ENCODE results near the gene ANO4.
"Not testable (repeated sequence)": the region's sequence is repeated elsewhere in the genome, so short reads cannot be mapped to it uniquely, and the experiment has no call there.

The ANO4 gene

DNA sequence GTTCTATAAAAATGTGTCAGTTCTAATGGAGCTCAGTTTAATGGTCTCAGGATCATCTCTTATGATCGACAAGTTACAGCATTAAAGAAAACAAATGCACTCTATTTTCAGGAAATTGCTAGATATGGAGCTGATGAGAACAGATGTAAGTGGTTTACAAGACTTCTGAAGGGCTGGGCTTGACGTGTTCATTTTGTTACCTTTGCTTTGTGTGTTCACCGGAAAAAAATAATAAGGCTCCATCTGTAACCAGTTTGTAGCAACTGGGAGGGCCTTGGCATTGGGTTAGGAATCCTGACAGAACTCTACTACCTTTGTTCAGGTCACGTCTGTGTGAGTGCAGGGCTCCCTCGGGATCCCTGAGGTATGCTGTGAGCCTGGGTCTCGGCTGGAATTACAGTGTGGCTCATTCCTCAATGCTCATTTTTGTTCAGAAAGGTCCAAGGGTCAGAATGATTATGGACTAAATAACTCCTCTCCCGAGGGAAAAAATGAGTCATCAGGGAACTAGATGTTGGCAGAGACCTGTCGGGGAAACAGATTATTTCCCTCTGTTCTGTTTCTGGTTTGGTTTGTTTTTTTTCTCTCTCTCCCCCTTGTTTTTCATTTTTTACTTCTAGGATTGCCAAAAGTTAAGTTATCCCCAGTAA lies 257.4 kb downstream of the ANO4 start:
- DNase-seq, result no peak

DNA sequence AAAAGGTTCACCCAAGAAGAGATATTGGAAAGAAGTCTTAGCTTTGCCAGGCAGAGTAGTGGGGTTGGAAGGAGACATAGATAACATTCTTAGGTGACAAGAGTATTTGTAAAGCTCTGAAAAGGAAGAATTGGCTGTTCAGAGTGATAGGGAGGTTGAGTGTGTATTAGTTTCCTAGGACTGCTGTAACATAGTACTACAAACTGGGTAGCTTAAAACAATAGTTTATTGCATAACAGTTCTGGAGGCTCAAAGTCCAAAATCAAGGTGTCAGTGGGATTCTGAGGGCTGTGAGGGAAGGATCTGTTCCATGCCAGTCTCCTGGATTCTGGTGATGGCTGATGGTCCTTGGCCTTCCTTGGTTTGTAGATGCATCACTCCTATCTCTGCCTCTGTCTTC lies 258.6 kb downstream of the ANO4 start:
- DNase-seq, result no peak

DNA sequence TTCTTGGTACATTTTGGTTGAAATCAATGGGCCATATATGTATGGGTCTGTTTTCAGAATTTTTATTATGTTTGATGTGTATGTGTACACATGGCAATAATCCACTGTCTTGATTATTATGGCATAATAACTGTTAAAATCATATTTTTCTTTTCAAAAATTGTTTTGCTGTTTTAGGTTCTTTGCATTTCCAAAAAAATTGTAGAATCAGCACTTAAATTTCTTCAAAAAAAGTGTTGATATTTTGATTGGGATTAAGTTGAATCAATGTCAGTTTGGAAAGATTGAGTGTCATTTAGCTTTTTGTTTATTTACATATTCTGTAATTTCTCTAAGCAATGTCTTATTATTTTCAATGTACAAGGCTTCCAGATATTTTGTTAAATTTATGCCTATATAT lies 261.4 kb downstream of the ANO4 start:
- DNase-seq, result no peak

DNA sequence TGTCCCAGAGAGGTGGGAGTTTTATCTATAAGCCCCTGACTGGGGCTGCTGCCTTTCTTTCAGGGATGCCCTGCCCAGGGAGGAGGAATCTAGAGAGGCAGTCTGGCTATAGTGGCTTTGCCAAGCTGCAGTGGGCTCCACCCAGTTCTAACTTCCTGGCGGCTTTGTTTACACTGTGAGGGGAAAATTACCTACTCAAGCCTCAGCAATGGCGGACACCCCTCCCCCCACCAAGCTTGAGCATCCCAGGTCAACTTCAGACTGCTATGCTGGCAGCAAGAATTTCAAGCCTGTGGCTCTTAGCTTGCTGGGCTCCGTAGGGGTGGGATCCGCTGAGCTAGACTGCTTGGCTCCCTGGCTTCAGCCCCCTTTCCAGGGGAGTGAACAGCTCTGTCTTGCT lies 267.9 kb downstream of the ANO4 start:
- not testable (repeated sequence) for DNase-seq

DNA sequence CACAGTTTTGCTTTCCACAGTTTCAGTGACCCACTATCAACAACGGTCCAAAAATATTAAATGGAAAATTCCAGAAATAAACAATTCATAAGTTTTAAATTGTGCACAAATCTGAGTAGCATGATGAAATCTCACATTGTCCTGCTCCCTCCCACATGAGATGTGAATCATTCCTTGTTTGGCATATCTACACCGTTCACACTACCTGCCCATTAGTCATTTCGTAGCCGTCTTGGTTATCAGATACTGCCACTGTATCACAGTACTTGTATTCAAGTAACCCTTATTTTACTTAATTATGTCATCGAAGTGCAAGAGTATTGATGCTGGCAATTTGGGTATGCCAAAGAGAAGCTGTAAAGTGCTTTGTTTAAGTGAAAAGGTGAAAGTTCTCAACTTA lies 270.1 kb downstream of the ANO4 start:
- no peak for DNase-seq

DNA sequence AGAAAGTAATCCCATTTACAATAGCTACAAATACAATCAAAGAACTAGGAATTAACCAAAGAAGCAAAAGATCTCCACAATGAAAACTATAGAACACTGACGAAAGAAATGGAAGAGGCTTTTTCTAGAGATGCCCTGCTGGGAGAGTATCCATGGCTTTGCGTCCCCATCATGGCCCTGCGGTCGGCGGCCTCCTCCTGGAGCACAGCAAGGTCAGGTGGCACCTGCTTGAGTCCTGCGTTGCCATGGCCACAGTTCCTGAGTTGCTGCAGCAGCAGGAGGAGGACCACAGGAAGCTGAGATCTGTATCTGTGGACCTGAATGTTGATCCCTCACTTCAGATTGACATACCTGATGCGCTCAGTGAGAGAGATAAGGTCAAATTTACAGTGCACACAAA lies 271.9 kb downstream of the ANO4 start:
- DNase-seq, result no peak

DNA sequence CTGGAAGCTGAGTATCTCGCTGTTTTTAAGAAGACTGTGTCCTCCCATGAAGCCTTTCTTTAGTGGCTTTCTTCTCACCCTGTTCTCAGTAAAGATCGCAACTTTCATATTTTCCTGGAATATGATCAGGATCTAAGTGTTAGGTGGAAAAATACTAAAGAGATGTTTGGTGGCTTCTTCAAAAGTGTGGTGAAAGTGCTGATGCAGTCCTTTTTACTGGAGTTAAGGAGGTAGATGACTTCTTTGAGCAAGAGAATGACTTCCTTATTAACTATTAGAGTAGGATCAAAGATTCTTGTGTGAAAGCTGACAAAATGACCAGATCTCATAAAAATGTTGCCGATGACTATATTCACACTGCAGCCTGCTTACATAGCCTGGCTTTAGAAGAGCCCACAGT lies 273.8 kb downstream of the ANO4 start:
- DNase-seq, result no peak

DNA sequence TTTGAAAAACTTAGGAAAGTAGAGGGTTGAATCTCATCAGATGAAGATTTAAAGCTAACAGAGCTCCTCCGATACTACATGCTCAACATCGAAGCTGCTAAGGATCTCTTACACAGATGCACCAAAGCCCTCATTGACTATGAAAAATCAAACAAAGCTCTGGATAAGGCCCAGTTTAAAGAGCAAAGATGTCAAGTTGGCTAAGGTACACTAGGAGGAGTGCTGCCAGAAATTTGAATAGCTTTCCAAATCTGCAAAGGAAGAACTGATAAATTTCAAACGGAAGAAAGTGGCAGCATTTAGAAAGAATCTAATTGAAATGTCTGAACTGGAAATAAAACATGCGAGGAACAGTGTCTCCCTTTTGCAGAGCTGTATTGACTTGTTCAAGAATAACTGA lies 274.3 kb downstream of the ANO4 start:
- DNase-seq, result no peak

DNA sequence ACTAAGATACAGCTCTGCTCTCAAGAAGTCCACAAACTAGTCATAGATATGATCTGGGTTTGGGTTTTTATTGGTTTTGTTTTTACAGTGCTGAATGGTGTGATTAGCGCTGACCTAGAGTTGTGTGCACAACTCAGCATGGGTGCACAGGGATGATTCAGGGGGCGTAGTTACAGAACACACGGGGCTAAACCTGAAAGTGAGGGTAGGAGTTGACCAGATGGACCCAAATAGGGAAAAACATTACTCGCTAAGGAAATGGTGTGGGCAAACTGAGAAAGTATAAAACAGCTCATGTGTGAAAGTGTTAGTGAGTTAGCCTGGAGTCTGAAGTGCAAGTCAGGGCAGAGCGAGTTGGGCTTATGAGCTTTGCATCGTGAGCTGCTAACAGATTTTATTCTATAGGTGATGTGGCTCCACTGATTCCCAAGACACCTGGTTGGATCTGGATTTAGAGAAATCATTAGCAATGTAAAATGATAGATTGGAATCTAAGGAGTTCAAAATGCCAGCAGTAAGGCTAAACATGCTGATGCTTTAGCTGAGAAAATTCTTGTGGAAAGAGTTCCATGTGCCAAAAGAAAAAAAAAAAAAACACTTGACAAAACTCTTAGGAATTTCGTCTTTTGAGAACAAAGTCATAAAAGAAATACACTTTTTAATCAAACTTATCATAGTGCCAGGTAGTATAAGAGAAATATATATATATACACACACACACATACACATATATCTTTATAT lies 280.5 kb downstream of the ANO4 start:
- no peak for DNase-seq

DNA sequence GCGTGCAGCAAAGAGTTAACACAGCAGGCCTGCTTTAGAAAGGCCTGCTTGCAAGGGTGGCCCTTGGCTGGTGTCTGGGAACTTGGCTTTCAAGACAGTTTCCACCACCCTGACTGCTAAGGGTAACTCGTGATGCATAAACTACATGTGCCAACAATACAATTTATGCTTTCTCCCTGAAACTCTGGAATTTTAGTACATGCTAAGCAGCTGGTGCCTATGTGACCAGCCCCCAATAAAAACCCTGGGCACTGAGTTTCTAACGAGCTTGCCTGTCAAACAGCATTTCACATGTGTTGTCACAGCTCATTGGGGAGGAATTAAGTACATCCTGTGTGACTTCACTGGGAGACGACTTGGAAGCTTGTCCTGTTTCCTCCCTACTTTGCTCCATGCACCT lies 282.3 kb downstream of the ANO4 start:
- DNase-seq, result no peak

DNA sequence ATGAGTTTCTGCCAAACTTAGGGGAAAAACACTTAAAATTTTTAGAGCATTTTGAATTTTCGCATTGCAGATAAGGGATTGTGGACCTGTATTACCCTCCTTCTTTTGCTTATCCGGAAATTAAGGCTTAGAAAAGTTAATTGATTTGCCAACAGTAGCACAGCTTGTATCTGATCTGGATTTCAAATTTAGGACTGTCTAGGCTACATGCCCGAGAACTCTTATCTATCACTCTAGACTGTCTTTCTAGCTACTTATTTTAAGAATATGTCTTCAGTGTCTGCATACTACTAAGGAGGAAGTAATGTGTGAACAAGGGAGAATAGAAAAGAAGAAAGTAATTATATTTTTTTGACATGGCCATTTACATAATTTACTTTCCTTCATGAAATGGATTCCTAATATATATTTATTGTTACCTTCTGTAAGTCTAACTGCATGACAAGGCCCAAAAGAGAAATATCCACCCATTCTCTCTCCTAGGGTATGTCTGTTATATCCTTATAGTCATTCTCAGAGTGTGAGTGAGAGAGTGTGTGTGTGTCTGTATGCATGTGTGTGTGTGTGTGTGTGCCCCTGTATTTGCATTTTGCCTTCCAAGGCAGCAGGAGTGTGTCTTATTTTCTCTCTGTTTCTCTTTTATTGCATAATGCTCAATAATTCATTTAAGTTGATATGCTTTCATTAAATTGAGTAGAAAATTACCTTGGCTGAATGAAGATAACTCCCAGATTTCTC lies 283.4 kb downstream of the ANO4 start:
- DNase-seq, result no peak

DNA sequence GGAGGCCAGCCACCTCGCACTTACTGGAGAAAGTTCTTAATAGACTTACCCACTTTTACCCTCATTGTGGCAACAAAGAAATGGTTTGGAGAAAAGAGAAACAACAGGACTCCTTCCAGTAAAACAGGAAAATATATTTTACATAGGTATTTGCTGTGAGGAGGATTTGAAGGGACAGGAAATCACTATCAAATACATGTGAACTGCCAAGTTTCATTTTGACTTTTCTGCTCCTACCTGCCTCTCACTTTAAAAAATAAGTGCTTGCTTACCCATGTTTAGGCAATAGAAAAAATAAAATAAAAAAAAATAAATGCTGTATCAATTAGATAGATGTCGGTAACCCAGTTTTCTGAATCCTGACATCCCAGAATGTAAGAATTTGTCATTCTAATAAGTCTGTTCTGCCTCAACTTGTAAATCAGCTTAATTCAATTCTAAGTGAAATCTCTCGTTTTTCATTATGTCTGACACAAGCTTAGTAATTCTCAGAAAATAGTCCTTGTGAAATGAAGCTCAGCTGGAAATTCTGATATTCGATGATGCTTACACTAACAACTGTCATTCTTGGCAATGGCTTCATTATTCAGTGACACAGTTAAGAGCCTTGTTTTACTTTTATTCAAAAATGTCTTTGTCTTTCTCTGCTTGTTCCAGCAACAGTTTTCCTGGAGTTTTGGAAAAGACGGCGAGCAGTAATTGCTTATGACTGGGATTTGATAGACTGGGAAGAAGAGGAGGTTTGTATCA lies 284.1 kb downstream of the ANO4 start:
- no peak for DNase-seq

DNA sequence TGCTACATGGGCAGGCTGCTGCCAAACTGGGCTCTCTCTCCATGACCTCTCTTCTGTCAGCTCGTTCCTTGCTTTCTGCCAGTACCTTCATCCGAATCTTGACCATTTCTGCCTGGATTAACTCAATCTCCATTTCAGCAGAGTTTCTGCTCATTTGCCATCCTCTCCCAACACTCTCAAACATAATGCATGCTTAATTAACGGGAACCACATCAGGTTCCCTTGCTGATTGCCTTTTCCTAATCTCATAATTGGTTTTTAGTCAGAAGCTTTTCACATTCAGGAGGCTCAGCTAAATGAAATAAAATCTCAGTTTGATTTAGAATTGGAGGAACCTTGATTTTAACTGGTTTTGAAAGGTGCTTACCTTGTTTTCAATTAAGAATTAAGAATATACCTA lies 288.1 kb downstream of the ANO4 start:
- DNase-seq, result no peak

DNA sequence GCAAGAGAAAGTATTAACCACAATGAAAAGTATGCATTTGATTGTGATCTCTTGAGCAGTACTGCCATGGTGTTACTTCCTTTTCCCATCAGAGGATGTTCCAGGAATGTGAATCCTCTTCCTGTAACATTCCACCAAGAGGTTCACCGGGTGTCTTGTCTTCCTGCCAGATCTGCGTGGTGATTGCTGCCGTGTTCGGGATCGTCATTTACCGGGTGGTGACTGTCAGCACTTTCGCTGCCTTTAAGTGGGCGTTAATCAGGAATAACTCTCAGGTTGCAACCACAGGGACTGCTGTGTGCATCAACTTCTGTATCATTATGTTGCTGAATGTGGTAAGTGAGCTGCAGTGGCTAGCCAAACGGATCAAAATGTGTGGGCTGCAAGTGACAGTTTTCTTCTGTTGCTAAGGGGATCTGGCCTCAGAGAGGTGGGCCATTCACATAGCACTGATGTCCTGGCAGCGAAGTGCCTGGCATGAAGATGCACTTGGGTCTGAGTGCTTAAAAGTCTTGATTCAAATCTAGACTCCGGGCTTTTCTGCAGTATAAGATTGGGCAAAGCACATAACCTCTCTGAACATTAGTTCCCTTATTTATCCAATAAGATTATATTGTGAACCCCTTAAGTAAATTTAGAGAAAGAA lies 292.0 kb downstream of the ANO4 start:
- no peak for DNase-seq

DNA sequence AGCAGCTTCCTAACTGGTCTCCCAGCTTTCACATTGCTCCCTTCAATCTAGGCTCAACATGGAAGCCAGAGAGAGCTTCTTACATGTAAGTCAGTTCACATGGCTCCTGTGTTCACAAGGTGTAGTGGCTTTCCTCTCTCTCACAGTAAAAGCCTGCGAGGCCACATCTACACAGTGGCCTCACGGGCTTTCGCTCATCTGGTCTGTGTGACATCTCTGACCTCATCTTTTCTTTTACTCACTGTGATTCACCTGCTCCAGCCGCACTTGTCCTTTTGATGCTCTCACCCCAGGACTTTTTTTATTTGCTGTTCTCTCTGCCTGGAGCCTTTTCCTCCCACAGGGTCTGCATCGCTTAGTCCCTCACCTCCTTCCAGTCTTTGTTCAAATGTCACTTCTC lies 293.3 kb downstream of the ANO4 start:
- no peak for DNase-seq

DNA sequence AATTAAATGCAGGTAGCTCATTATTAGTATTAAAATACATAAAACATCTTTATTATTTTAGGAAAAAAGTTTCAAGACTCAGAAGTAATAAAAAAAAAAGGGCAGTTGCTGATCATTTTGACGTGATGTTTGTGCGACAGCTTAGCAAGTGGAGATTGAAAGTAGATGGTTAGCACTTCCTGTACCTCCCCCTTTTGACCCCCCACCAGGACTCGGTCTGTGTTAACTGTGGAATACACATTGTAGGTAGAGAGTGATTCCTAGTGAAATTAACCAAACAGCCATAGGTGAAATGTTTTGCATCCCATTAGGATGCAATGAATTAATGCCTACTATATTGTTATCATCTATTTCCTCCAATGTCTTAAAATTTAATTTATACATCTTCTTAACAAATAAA lies 294.7 kb downstream of the ANO4 start:
- no peak for DNase-seq

DNA sequence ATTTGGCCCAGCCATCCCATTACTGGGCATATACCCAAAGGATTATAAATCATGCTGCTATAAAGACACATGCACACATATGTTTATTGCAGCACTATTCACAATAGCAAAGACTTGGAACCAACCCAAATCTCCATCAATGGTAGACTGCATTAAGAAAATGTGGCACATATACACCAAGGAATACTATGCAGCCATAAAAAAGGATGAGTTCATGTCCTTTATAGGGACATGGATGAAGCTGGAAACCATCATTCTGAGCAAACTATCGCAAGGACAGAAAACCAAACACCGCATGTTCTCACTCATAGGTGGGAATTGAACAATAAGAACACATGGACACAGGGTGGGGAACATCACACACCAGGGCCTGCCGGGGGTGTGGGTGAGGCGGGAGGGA lies 295.6 kb downstream of the ANO4 start:
- not testable (repeated sequence) for DNase-seq

DNA sequence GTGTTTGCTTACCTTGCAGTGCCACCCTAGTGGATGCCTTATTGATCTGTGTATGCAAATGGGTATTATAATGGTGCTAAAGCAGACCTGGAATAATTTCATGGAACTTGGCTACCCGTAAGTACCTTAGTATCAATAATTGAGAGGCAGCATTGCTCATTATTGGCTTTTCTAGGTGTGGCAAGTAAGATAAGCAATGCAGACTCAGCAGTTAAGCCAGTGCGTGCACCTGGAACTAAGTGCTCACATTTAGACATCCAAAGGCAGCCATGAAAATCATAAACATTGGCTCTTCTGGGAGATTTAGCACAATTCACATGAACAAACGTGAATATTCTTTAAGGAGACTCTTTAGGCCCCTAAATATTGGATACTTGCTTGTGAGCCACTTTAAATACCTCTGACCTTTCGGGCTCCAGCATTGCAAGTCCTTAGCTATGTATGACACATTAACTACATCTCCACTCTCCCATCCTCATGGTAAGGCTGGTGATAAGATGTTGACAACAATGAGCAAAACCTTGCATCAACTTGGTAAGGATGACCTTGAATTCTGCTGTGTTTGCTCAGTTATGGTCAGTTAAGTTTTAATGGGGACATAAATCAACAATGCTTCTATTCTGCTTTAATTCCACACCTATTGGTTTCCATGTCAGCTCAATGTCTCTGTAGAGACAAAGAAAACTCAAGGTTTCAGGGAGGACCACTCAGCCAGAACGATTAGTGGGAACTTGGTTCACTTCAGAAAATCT lies 303.4 kb downstream of the ANO4 start:
- DNase-seq, result no peak

DNA sequence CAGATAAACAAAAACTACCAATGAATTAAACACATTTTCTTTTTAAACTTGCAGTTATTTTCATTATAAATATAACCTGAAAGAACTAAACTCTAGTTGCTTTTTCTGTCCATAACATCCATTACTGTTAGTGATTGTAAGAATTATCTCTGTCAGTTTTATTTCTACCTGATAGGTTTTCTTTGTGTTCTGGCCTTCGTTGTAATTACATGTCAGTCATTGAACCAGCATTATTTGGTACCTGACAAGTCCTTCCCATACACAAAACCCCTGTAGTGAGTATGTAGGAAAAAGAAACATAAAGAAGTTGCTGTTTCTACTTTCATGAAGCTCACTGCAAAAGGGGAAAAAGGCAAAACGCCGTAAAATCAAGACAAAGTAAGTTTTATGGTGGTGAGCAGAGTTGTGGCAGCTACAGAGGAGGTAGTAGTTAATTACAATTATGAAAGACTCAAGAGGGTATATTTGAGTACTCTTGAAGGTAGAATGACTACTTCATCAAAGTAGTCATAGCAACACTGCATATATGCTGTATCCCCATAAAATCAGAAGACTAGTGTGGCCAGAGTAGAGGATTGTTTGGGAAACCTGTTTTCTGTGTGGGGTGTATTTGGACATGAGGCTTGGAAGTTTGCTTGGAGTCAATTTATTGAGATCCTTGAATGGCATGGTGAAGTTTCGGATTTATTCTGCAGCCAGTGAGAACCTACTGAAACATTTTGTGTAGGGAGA lies 312.6 kb downstream of the ANO4 start:
- DNase-seq, result no peak

DNA sequence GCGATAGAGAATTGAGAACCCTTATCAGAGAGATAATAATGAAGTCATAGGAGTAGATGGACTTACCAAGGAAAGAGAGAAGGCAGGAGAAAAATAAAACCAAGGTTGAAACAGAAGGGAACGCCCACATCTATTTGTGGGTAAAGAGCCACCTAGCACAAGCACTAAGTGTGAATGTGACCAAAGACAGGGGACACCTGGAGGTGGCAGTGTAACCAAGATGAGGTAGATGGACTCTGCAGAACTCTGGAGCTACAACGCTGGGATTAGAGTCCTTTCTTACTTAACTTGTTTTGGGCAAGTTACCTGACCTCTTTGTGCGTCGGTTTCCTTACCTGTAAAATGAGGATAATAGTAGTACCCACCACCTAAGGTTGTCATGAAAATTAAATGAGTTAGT lies 313.6 kb downstream of the ANO4 start:
- DNase-seq, result no peak

DNA sequence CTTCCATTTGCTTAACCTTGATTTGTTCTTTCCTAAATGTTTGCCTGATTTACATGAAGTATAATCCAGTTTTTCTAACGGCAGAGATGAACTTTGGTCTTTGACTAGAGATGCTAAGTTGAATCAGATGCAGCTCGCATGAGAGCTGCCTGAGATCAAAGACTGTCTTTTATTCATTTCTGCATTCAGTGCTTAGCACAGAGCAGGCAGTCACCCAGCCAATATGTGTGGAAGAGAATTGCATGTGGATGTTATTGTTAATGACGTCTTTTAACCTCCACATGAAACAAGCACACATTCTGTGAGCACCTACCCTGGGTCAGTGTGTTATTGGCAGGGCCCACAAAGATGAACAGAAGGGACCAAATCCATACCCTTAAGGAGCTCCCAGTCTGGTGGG lies 316.3 kb downstream of the ANO4 start:
- no peak for DNase-seq

DNA sequence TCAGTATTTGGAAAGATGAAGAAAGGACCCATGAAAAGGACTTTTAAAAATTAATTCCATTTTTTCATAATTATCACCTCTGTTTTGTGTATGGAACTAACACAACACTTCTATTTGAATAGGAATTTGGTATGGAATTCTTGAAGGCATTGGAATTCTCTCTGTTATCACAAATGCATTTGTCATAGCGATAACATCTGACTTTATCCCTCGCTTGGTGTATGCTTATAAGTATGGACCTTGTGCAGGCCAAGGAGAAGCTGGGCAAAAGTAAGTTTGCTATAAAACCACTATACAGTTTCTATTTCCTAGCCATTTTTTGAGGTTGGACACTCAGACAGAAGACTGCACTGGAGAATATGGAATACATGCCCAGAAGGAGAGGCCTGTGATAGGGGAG lies 316.9 kb downstream of the ANO4 start:
- no peak for DNase-seq
